ENCODE measurements around the gene B4GALT3. TPM values are rescaled to one million over a fixed set of nuclear protein-coding genes. Genes with fewer than 3 reads are reported as not detected.

The B4GALT3 gene
- total and polyA plus RNA-seq, 12 donors, result 11.5 to 28.9 (median 19.6) TPM

- DNase-seq (no peak), ATAC-seq (no peak)
- H3K4me3 ChIP-seq, result peak overlapping the region; percentile 62 to 92 (median 78)
- WGBS, 2 donors, result 56 to 57% methylated on average over 14 of the region's 14 CpGs
- no peaks in the 10 kb centered on the region for H3K27me3 ChIP-seq
- intact Hi-C loops (cut with DNase I), result loop anchor here in 1 of 10 donors (5.0 kb wide), 1 partner anchor 33 kb away; the partner anchor contains the start of gene DEDD
- H3K36me3 ChIP-seq, result peaks cover 0 to 66% (median 5%) of the 10 kb centered on the region in 9 donors
- no peaks in the 10 kb centered on the region for H3K9me3 ChIP-seq
- peak overlapping the region; percentile 86 to 94 (median 88) for H3K27ac ChIP-seq
- TF ChIP-seq CTCF (IDR thresholded peaks at IDR 0.05), result no peak
- H3K4me1 ChIP-seq, result peaks cover 12 to 48% (median 40%) of the 10 kb centered on the region in 9 donors
These were observed 12.3 kb downstream of the B4GALT3 start for GRCh38 chr1:161164901-161165610.

GRCh38 chr1:161163793-161164192 lies 13.5 kb downstream of the B4GALT3 start:
- Histone ChIP-seq H3K4me3 (no peak overlapping the region), H3K4me1 (peaks cover 12 to 53% (median 46%) of the 10 kb centered on the region in 9 donors), H3K27me3 (no peaks in the 10 kb centered on the region), H3K36me3 (peaks cover 0 to 54% (median 5%) of the 10 kb centered on the region in 9 donors), H3K9me3 (no peaks in the 10 kb centered on the region), H3K27ac (no peak overlapping the region)
- 92 to 95% methylated on average over 5 of the region's 5 CpGs for WGBS, 2 donors
- intact Hi-C loops (cut with DNase I), result no loop called here
- ATAC-seq (no peak), DNase-seq (no peak)
- no peak for TF ChIP-seq CTCF (IDR thresholded peaks at IDR 0.05)

DNA sequence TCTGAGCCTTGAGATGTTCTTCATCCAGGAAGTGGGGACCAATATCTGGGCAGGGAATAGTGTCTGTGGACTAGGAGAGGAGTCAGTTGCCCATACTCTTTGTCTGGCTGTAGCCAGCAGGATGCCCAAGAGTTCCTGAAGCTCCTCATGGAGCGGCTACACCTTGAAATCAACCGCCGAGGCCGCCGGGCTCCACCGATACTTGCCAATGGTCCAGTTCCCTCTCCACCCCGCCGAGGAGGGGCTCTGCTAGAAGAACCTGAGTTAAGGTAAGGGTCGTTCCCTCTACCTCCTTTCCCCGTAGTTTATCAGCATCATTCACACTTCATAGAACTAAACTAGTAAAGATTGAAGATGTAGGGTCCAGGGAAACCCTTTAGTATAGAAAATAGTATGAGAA lies 14.5 kb downstream of the B4GALT3 start:
- DNase-seq (no peak), ATAC-seq (no peak)
- 93 to 96% methylated on average over 10 of the region's 10 CpGs for WGBS, 2 donors
- peaks cover 0 to 53% (median 5%) of the 10 kb centered on the region in 9 donors for H3K36me3 ChIP-seq
- no peaks in the 10 kb centered on the region for H3K9me3 ChIP-seq
- no peak for TF ChIP-seq CTCF (IDR thresholded peaks at IDR 0.05)
- H3K27ac ChIP-seq, result no peak overlapping the region
- intact Hi-C loops (cut with DNase I), result no loop called here
- H3K4me3 ChIP-seq, result no peak overlapping the region
- peaks cover 12 to 55% (median 46%) of the 10 kb centered on the region in 9 donors for H3K4me1 ChIP-seq
- H3K27me3 ChIP-seq, result no peaks in the 10 kb centered on the region

- Histone ChIP-seq H3K36me3 (peaks cover 0 to 61% (median 5%) of the 10 kb centered on the region in 9 donors), H3K27ac (no peak overlapping the region), H3K4me3 (no peak overlapping the region), H3K4me1 (peaks cover 11 to 48% (median 42%) of the 10 kb centered on the region in 9 donors), H3K27me3 (no peaks in the 10 kb centered on the region), H3K9me3 (no peaks in the 10 kb centered on the region)
- 53 to 56% methylated on average over 7 of the region's 7 CpGs for WGBS, 2 donors
- ATAC-seq (no peak), DNase-seq (no peak)
- intact Hi-C loops (cut with DNase I), result no loop called here
- TF ChIP-seq CTCF (IDR thresholded peaks at IDR 0.05), result no peak
These were observed 15.3 kb downstream of the B4GALT3 start for GRCh38 chr1:161162052-161162451.

Measured in heart right ventricle (tissue), 16 donors.